PC-9 (cell line): Measurements from ENCODE around the gene CHPF2.

ENCODE experiments used
- EZH2 ChIP-seq: fragments of 200-600 bp; sonication (generic); IDR thresholded peaks from 2 replicates; pipeline ENCODE4 v1.8.0; 2017; ENCODE audit warnings: antibody characterized with exemption, low read depth
- TF ChIP-seq, protein P1 (sequence below): fragments of 200-600 bp; sonication (generic); conservative IDR thresholded peaks from 2 replicates; pipeline ENCODE4 v1.6.1; 2017; ENCODE audit warnings: mixed run types, antibody characterized with exemption, mild to moderate bottlenecking, moderate library complexity

DNA sequence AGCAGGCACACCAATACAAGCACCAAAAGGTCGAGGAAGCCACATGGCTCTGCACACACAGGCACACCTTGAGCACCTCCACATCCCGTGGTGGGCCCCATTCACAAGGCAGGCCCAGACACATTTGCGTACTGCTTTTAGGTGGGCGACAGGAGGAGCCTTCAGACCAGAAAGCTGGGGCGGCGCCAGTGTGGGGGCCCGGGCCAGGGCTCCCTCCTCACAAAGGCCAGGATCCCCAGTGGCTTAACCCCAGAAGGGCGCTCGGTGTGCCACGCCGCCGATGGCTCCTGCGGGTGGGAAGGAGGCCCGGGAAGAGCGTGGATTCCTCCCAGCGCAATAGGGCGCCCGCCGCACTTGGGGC is 19.0 kb downstream of the CHPF2 start:
- TF ChIP-seq, protein P1, sequence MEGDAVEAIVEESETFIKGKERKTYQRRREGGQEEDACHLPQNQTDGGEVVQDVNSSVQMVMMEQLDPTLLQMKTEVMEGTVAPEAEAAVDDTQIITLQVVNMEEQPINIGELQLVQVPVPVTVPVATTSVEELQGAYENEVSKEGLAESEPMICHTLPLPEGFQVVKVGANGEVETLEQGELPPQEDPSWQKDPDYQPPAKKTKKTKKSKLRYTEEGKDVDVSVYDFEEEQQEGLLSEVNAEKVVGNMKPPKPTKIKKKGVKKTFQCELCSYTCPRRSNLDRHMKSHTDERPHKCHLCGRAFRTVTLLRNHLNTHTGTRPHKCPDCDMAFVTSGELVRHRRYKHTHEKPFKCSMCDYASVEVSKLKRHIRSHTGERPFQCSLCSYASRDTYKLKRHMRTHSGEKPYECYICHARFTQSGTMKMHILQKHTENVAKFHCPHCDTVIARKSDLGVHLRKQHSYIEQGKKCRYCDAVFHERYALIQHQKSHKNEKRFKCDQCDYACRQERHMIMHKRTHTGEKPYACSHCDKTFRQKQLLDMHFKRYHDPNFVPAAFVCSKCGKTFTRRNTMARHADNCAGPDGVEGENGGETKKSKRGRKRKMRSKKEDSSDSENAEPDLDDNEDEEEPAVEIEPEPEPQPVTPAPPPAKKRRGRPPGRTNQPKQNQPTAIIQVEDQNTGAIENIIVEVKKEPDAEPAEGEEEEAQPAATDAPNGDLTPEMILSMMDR: no peak
- 0 out of 2 replicates have a peak, but pooled peaks have one; percentile 56 for TF ChIP-seq EZH2
